GM18867 (cell line): ENCODE data around the gene TTYH2.

Experiments used
- ATAC-seq: cut with Tn5 transposase; IDR thresholded peaks from one replicate; pipeline ENCODE4 v1.9.1; 2021; ENCODE audit warnings: mild to moderate bottlenecking, moderate library complexity; ENCODE audit not compliant: unreplicated experiment

The TTYH2 gene

DNA sequence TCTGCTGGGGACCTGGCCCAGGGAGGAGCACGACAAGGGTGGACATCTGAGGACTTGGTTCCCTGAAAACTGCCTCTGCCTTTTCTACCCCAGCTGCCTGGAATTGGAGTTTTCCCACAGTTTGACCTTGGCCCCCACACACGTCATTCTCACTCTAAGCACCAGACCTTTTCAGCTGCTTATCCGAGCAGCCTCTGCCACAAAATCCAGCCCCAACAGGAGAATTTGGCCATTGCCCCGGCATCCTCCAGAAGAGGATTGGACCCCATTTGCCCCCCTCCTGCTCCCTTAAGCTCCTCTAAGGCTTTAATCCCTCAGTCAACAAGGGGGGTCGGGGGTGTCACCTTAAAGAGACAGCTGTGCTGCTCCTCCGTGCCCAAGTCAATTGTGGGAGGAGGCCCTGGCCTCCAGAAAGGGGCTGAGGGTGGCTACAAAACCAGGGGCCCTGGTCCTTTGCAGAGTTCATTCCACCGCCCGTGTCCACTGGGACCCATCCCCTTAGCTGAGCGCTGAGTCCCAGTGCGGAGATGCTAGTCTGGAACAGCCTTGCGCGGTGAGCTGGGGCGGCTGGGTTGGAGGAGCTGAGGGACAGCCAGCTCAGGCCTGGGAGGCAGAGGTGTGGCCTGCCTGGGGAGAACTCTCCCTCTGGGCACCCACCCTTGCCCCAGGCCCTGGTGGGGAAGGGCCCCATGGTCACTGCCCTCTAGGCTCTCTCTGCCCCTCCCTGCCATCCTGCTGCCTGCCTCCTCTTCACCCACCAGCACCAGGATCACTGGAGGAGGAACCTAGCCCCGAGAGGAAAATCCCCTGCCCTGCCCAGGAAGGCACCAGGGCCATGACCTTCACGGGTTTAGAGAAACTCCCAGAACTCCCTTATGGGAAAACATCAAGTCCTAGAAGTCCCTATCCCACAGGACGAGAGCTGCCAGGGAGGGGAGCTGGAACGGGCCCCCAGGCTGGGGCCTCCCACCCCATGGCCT is 18.8 kb downstream of the TTYH2 start:
- ATAC-seq = no peak

- no peak for ATAC-seq
Observed at GRCh38 chr17:74233937-74234336, 20.6 kb downstream of the TTYH2 start.

DNA sequence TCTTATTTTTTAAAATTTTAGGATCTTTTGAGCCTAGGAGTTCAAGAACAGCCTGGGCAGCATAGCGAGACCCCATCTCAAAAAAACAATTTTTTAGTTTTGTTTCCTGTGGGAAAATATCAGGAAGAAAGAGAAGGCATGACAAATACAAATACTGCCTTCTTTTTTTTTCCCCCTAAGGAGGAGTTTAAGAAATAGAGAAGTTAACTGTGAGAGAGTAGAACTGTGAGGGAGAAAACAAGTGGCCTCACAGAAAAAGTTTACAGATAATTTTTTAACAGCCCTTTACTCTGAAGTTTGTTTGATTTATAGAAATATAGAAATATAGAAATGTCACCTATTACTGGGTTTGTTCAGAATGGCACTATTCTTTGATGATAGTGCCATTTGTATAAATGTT is 21.1 kb downstream of the TTYH2 start:
- ATAC-seq = no peak

DNA sequence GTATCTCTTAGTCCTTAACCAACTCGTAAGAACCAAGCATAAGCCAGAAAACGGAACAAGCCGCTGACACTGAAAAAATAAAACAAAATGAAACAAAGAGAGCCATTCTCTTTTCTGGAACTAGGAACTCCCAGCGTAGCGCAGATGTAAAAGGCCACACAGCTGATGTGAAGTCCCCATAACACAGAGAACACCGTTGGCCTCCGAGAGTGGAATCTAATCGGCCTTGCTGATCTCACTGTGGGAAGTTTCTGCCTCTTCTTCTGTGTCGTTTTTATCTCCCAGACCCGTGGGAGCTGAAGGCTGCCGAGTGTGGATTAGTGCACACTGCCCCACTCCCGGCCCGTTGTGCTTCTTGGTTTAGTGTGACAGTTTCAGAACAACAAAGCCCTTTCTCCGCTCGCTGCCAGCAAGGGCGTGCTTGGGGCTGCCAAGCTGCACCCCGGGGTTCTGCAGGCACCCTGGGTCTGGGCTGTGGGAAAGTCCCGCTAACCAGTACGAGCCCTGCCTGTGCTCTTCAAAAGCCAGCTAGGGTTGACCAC is 21.7 kb downstream of the TTYH2 start:
- ATAC-seq = no peak

DNA sequence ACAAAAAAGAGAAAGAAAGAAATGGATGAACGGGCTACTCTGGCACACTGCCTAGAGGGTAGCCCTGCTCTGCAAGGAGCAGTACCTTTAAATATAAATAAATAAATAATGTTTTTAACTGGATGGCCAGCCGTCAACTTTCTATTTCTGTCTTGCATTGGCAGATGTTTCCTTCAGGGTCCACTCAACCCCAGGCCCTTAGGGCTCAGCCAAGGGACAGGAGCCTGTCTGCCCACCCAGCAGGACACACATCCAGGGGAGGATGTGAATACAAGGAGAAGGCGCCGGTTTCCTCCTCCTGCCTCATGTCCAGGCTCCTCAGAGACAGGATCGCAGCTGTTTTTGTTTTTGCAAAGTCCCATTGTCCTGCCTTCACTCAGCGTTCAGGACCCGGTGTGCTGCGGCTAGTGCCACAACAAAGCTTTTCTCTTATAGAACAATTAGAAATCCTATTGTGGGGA is 22.6 kb downstream of the TTYH2 start:
- ATAC-seq = no peak

- ATAC-seq = no peak
Observed at GRCh38 chr17:74237321-74237720, 23.9 kb downstream of the TTYH2 start.

GRCh38 chr17:74239172-74239571 is 25.8 kb downstream of the TTYH2 start:
- ATAC-seq = no peak

GRCh38 chr17:74240618-74241205 is 27.3 kb downstream of the TTYH2 start:
- no peak for ATAC-seq

GRCh38 chr17:74241431-74241830 is 28.1 kb downstream of the TTYH2 start:
- ATAC-seq = no peak

DNA sequence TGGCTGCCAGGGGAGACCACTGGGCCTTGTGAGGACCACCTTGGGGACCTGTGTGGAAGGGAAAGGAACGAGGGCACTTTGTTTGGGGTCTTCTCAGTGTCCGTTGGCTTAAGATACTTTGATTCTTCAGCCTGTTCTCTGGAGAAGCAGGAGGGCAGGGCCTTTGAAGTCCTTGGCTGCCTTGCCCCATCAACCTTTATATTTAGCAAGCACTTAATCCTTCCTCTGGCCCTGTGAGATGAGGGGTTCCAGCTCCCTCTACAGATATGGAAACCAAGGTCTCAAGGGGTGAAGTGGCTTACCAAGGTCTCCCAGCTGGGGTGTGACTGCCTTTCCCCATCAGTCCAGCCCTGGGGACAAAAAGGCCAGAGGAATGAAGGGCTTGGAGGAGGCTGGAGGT is 28.5 kb downstream of the TTYH2 start:
- ATAC-seq = no peak

- ATAC-seq = no peak
Observed at GRCh38 chr17:74243013-74243755, 29.8 kb downstream of the TTYH2 start.

DNA sequence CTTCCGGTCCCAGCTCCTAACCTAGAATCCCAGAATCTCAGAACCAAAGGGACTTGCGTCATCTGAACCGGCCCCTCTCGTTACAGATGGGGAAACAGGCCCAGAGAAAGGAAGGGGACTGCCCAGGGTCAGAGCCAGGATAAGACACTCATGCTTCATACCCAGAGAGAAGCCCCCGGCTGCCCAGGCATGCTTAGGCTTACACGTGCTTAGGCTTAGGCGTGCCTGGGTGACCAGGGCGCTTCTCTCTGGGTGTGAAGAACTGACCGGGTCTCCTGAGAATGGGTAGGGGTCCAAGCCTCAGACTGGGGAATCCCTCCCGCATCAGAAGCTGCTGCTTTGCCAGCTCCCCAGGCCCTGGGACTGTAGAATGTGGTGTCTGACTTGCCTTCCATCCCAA is 30.8 kb downstream of the TTYH2 start:
- ATAC-seq = no peak

DNA sequence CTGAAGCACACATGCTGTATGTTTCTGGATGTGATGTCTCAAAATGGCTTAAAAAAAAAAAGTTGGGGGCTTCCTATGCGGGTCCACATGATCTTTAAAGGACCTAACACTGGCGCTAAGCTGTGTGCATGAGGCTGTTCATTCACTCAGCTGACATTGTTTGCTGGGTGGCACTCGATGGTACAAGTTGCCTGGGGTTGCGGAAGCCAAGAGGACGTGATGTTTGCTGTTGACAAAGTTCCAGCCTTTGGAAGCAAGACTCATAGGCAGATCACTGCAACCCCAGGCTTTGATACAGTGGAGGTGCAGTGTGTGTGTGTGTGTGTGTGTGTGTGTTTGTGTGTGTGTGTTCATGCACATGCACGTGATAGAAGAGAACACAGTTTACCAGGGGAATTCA is 31.2 kb downstream of the TTYH2 start:
- ATAC-seq = no peak

- no peak for ATAC-seq
Observed at GRCh38 chr17:74245145-74245831, 31.9 kb downstream of the TTYH2 start.

- no peak for ATAC-seq
Observed at GRCh38 chr17:74245871-74246270, 32.5 kb downstream of the TTYH2 start.

- no peak for ATAC-seq
Observed at GRCh38 chr17:74249590-74250270, 36.4 kb downstream of the TTYH2 start.

GRCh38 chr17:74250324-74250995 is 37.1 kb downstream of the TTYH2 start:
- no peak for ATAC-seq

DNA sequence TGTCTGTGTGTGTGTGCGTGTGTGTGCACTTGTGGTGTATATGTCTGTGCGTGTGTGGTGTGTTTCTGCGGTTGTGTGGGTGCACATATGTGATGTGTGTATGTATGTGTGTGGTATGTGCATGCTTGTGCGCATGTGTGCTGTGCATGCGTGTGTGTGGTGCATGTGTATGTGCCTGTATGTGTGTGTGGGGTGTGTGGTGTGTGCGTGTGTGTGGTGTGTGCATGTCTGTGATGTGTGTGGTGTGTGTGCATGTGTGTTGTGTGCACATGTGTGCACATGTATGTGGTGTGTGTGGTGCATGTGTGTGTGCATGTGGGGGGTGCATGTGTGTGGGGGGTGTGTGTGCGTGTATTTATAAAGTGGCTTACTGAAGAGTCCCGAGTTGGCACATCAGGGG is 37.7 kb downstream of the TTYH2 start:
- no peak for ATAC-seq

DNA sequence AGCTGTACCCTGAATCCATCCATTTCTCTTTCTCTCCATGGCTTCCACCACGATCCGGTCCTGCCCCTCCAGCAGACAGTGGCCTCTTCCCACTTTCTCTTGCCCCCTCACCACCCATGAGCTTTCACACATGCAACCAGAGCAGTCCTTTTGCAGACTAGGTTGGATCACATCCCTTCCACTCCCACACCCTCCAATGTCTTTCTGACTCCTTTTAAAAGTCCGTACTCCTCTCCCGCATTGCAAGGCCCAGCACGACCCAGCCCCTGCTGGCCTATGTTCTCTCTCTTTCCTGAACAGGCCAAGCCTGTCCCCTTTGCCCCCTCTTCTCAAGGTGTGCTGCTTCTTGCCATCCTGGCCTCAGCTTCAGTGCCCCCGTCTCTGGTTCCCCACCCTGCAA is 38.2 kb downstream of the TTYH2 start:
- ATAC-seq = no peak

DNA sequence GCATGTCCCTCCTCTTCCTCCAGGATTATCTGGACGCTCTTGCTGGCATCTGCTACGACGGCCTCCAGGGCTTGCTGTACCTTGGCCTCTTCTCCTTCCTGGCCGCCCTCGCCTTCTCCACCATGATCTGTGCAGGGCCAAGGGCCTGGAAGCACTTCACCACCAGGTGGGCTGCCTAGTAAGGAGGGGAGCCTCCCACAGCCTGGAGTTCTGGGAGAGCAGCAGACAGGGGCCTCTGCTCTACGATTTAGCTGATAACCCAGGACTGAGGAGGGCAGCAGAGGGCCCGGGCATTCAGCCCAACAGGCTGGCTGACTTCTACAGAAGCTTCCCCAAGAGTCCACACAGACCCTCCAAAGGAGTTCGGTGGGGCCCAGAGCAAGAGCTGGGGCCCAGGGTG is 38.8 kb downstream of the TTYH2 start:
- ATAC-seq = no peak
